Stimulated activated CD8-positive, alpha-beta memory T cell treated with anti-CD3 and anti-CD28 coated beads, Interleukin-2, amount 100 ng/mL, for 1 hour (primary cell): ENCODE data around the gene ZNF503.
"Not testable (repeated sequence)": the region's sequence is repeated elsewhere in the genome, so short reads cannot be mapped to it uniquely, and the experiment has no call there.

ENCODE experiments used
- DNase-seq, 2 donors: peaks; one replicate each; pipeline ENCODE4 v3.0.0-alpha.2; 2020; ENCODE audit warnings: low read depth in 2 of 2

Gene ZNF503

DNA sequence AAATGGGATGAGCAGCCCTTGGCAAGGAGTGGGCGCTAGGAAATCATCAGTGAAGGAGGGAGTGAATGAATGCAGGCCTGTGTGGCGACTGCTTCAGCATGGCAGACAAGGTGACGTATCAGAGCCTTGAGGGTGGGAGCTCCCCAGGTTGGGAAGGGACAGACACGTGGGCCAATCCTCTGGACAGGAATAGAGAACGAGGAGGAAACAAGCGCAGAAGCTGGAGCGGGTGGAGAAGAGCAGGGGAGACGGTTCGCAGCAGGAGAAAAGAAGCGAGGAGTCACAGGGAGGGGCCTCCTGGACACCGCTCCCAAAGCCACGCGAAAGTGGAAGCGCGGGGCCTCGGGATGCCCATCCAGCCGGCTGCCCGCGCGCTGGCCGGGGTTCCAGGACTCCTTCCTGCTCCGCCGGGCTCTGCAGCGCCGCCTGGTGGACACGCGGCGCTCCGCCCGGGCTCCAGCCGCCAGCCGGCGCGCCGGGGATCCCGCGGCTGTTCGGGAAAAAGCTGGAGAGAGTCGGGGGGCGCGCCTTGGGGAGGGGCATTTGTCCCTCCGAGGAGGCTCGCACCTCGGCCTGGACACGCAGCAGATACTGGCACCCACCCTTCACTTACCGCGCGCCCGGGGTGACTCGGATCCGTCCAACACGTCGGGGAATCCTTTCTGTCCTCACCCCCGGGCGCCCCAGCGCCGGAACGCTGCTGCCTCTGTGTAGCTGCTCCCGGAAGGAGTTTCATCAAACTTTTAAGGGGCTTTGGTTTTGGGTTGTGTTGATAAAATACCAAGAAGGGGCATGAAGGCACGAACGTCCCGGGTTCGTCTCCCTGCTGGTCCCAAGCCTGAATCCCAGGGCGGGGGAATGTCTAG lies 6.3 kb downstream of the ZNF503 start:
- DNase-seq: no peak

DNA sequence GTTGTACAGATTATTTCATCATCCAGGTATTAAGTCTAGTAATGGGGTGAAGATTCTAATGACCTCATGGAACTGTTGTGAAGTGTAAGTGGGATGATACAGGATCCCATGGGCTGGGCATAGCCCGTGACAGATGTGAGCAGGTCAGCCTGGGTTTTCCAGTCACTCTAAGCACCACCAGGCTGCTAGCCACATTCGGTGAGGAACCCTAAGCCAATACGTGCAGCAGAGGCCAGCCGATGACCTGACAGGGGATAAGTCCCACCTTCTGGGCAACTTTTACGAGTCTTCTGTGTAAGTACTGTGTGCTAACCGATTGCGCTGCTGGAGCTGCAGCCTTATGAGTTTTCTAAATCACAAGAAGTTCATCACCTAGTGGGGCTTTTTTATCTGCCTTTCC lies 7.3 kb downstream of the ZNF503 start:
- no peak for DNase-seq

DNA sequence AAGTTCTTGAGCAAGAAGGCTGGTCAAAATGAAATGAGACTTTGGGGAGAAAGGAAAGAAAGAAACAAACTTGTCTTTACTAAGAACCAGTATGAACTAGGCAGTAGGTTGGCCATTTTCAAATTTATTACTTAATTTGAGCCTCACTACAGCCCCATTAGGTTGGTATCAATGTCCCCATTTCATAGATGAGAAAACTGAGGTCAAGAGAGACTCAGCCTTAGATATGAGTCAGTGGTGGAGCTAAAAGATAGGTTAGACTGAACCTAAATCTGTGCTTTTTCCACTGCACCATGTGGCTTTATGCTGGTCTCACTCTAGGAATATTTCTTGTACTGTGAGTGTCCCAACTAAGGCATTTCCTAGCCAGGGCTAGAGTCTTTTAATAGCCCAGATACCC lies 8.8 kb downstream of the ZNF503 start:
- no peak for DNase-seq

DNA sequence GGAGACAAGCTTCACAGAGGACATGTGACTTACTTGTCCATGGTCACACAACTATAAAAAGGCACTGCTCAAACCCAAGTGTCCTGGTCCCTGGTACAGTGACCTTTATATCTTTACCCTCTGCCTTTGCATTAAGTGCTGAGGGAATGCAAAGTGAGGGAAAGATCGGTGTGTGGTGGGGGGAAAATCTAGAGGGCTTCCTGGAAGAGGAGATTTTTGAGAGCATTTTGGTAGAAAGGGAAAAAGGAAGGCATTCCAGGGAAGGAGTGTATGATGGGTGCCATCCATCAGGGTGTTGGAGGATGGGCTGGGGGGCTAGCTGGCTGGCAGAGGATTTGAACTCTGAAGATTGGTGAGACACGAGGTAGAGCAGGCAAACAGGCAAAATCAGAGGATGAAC lies 9.3 kb downstream of the ZNF503 start:
- no peak for DNase-seq

DNA sequence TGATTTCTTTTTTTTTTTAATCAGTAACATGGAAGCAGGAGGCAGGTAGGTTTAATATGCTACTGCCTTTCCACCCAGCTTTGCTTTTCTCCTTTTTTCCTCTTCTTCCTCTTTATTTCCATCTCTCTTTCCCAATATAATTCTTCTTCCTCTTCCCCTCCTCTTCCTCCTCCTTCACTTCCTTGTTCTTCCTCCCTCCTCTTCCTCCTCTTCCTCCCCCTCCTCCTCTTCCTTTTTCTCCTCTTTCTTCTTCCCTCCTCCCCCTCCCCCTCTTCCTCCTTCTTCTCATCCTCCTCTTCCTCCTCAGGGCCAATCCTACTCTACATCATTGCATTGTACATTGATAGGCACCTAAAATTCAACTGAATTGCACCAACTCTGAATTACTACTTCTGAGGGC lies 11.4 kb downstream of the ZNF503 start:
- DNase-seq: no peak

DNA sequence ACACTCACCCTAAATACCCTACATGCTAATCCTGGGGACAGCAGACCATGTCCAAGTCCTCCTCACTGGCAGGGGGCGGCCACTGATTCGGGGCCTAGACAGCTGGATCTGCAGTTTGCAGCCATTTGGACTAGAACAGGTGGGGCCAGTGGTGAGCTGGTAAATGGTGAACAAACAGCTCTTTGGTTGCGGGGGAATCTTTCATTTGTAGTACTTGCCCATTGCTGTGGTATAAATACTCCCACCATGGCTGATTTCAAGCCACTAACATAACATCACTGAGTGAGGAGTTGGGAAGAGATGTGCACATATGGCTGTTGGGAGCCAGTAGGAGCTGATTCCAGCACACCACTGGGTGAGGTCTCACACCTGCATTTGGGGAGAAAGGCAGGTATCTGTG lies 13.5 kb downstream of the ZNF503 start:
- DNase-seq: no peak

DNA sequence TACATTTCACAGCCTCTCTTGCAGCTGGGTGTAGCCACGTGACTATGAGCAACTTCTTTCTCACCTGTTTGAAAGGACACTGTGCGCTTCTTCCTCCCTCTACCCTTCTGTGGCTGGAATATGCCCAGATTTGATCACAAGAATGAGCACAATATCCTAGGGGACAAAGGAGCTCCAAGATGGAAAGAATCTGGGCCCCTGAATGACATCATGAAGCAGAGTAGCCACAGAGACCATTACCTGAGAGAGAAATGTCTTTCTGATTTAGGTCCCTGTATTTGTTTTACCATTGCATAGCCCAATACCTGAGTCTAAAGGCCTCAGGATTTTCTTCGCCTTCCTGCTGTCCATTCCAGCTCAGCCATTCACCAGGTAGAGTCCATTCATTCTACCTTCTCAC lies 15.4 kb downstream of the ZNF503 start:
- DNase-seq: no peak

DNA sequence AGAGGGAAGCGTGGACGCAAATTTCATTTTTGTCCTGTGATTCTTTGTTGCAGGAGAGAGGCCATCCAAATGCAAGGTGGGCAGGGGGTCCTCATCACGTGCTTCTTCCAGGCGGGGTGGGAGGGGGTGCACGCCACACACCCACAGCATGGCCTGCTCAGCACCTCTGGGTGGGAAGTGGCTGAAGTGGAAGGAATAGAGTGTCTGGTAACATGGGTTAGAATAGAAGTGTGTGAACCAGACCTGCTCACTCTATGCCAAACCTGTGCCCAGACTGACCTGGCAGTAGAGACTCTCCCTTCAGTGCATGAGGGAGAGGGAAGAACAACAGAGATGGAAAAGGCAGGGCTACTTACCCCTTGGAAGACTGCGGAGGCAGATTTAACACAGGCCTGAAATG lies 21.7 kb downstream of the ZNF503 start:
- DNase-seq: no peak

DNA sequence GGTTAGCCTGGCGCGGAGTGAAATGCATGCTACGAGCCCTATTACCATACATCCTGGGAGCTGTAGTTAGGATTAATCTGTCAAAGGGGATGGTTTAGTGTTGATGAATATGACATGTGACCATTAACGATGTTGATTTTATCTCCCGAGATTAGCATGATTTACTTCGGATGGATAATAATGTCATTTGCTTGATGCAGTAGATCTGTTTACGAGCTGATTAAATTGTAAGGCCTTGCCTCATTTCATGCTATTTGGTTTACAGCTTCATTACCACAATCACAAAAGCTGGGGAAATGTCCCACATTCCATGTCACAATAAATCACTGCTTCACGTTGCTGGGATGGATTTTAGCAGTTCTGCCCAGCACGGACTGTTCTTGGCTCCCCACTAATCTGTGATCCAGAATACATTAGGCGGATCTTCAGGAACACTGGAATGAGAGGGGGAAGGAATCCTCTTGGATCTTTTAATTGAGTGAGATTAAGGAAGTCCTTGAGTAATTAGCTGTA lies 22.3 kb downstream of the ZNF503 start:
- DNase-seq: no peak

DNA sequence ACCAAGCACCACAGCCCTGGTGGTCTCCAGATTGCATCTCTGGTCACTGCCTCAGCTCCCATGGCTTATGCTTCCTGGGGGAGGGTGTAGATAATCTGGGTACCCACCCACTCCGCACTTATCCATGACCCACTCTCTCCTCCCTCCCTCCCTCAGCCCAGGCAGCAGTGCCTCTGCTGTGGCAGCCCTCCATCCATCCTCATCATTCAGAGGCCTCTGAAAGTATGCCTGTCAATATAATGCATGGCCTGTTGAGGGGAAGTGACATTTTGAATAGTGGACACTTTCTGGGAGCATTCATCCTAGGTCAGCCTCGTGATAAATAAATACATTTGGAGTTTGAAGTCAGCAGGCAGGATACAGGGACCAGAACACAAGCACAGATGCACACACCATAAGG lies 23.2 kb downstream of the ZNF503 start:
- no peak for DNase-seq

DNA sequence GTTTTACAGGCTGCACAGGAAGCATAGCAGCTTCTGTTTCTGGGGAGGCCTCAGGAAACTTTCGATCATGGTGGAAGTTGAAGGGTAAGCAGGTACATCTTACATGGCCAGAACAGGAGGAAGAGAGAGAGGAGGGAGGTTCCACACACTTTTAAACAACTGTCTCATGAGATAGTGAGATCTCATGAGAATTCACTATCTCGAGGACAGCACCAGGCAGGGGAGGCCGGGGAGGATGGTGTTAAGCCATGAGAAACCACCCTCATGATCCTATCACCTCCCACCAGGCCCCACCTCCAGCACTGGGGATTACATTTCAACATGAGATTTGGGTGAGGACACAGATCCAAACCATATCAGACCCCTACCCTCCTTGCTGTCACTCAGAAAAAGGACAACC lies 23.7 kb downstream of the ZNF503 start:
- DNase-seq: no peak

DNA sequence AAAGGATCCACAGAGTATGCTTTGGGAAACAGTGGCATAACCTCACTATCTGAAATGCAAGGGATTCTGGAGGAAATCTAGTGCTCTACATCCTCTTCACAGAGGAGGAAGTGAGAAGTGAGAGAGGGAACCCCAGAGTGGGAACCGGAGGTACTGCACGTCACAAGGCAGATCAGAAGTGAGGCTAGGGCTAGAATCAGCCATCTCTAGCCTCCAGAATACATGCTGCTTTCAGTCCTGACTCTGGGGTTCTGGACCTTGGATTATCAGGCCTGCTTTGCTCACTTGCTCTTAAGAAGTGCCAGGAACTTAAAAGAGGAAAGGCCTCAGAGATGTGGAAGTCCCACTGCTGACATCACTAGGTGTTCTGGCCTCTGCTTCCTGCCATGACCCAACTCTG lies 25.7 kb downstream of the ZNF503 start:
- DNase-seq: no peak

DNA sequence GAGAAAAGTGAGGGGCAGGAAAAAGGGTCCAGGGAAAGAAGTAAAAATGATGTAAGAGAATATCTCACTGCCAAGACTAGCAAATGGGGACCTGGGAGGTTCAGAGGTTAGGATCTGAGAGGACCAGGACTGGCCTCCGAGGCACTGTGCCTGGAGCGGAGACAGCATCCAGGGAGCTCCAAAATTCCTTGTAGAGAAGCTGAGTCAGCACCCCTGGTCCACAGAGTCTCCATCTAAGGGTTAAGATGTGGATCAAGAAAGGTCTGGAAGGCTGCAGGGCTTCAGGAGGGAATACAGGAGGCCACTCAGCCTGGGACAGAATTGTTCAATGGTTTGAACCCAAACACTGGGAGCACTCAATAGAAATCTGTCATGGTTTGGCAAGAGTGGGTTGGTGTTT lies 30.6 kb downstream of the ZNF503 start:
- no peak for DNase-seq

DNA sequence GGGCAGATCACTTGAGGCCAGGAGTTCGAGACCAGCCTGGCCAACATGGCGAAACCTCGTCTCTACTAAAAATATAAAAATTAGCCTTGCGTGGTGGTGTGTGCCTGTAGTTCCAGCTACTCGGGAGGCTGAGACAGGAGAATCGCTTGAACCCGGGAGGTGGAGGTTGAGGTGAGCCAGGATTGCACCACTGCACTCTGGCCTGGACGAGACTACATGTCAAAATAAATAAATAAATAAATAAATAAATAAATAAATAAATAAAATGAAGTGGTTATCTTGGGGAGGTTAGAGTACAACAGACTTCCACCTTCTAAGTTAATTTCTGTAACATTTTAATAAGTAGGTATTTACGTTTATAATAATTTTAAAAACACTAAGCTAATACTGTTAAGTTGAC lies 31.7 kb downstream of the ZNF503 start:
- not testable (repeated sequence) for DNase-seq

DNA sequence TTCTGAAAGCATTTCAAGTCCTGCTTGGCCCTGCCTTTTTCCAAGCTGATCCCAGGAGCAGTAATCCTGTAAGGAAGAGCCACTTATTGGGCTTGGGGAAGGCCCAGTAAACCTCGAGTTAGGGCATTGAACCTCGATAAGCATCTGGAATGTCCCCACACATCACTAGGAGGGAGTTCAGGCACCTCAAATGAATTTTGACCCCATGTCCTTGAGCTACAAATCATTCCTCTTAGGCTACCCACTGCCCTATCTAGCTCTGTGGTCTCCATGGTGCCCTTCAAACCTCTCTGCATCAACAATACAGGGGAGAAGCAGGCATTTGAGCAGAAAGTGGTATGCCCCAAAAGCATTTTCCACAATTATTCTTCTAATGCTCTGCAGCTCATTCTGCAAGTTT lies 33.7 kb downstream of the ZNF503 start:
- no peak for DNase-seq

DNA sequence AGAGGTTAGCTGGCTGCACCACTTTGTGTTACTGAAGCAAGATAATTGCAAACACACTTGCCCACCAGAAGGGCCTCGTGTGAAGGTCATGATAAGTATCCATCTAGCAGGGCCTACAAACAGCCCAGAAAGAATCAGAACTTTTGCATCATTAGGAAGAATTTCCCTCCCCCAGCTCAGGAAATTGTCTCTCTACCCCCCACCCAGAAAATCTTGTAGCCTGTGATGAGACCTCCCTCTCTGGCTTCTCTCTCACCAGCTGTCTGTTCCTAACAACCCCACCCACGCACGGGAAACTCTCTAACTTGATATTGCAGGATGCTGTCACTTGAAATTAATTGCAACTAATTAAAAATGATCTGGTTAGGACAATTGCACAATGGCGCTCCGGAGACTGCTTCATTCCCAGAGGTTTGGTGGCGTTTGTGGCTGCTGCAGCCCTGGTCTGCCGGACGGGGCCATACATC lies 34.5 kb downstream of the ZNF503 start:
- no peak for DNase-seq

DNA sequence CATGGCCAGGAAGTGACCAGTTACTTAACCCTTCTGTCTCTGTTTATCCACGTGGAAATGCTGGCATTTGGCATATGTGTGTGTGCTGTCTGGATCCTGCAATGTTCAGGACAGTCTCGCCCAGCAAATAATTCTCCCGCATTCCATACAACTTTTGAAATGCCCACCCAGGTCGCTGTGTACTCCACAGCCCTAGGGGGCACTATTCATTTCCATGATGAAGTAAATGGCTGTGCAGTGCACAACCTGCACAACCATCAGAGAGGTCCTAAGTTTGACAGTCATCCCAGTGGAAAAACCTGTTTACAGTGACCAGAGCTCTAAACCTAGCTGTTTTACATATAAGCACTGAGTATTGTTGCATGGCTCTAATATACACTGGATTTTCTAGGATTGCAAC lies 38.1 kb downstream of the ZNF503 start:
- DNase-seq: no peak

DNA sequence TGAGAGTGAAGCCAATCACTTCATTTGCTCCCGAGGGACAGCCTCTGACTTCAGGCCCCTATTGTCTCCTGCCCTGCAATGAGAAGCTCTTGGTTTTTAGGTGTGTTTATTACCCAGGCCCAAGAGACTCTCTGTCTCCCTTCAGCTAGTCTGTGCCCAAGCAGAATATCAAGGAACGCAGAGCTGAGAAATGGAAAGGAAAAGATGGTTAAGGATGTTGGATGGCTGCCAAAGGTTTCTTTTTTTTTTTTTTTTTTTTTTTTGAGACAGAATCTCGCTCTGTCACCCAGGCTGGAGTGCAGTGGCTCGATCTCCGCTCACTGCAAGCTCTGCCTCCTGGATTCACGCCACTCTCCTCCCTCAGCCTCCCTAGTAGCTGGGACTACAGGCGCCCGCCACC lies 41.7 kb downstream of the ZNF503 start:
- not testable (repeated sequence) for DNase-seq

DNA sequence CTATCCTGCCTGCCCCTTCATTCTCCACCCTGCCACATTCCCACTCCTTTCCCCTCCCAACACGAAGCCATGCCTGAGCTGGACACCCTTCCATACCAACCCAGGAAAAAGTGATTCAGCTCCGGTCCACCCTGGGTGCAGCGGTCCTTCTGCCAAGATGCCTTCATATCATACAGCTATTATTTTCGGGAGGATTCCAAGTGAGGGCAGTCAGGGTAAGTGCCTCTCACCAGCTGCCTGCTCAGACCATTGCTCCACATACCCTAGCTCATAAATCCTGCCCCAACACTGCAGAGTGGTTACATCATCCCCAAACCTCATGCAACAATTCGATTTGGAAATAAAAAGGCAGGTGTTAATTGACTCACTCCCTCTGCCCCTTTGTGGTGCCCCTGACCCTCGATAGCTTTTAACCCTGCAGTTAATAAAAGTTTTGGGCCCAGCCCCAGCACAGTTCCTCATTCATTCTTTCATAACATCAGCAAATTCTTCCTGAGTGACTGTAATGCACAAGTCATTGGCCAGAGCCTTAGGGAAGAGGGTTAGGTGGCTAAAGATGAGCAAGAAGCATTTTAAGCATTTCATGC lies 42.6 kb downstream of the ZNF503 start:
- DNase-seq: no peak

DNA sequence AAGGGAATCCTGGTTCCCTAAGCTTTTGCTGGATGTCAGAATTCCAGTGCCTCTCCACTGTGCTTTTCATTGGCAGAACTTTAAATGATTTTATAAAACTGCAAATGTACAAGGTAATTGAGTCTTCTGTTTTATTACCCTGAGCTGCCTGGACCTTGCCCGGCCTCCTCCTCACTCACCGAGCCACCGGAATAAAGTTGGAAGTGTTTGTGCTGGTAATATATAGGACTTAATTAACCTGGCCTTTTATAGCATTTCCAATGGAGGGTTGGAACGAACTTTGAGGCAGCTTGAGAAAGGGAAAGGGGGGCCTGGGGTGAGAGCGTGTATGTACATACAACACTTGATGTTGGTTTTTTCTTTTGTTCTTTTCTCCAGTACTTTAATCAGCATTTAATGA lies 43.4 kb downstream of the ZNF503 start:
- DNase-seq: no peak

DNA sequence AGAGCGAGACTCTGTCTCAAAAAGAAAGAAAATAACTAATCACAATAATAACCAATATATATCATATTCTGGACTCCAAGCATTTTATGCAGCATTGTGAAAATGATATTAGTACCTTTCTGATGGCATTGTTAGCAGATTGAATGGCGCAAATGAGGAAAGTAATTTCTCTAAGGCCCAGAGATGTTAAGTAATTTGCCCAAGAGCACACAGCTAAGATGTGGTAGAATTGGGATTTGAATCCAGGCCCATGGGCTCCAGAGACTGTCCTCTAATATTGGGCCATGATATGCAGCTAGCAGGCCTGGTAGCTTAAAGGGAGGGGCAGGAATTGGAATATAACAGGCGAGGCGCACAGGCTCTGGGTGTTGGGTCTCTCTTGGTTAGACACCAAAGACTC lies 44.1 kb downstream of the ZNF503 start:
- DNase-seq: no peak

DNA sequence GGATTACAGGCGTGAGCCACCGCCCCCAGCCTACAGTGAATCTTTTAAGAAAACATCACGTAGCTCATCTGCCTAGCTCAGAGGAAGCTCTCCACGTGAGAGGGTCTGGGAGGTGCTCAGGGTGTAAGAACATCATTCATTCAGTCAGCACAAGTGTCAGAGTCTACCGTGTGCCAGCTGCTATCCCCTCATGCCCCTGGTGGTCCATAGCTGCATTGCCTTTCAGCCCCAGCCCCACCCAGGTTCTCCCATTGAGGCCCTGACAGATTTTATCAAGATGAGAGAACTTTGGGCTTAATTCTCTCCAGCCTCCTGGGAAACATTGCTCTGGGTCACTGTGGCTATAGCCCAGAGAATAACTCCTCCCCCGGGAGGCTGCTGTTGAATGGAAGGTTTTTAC lies 45.1 kb downstream of the ZNF503 start:
- DNase-seq: no peak

DNA sequence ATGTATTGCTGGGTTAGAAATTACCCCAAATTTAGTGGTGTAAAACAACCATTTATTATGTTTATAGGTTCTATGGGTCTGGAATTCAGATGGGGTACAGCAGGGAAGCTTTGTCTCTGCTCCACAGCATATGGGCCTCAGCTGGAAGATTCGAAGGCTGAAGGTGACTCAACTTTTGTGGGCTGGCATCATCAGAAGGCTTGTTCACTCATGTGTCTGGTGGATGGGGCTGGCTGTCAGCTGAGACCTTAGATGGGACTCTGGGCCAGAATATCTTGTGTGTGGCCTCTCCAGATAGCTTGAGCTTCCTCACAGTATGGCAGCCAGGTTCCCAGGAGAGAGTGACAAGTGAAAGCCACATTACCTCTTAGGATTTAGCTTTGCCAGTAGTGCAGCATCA lies 45.9 kb downstream of the ZNF503 start:
- no peak for DNase-seq
